H9 (cell line): ENCODE measurements around the gene ARHGAP15. TPM values are rescaled to one million over a fixed set of nuclear protein-coding genes. Genes with fewer than 3 reads are reported as not detected.

Experiments used
- DNase-seq: peaks from one replicate; pipeline ENCODE4 v3.0.0-alpha.2; 2017
- H2AFZ ChIP-seq: one replicate; pipeline ENCODE4 v1.6.1; 2013; ENCODE audit warnings: mild to moderate bottlenecking, low read length, control low read depth, moderate library complexity
- H2AK5ac ChIP-seq: 2 replicates; pipeline ENCODE4 v1.6.1; 2013; ENCODE audit warnings: low read length, control low read depth, mixed read lengths; ENCODE audit not compliant: insufficient read length
- H2BK120ac ChIP-seq: one replicate; pipeline ENCODE4 v1.6.1; 2013; ENCODE audit warnings: low read depth, mild to moderate bottlenecking, low read length, control low read depth, inconsistent platforms; ENCODE audit not compliant: poor library complexity, severe bottlenecking
- H2BK12ac ChIP-seq: 2 replicates; pipeline ENCODE4 v1.6.1; 2013; ENCODE audit warnings: low read length, control low read depth, mixed read lengths, low read depth; ENCODE audit not compliant: insufficient read length
- H2BK15ac ChIP-seq: 2 replicates; pipeline ENCODE4 v1.6.1; 2013; ENCODE audit warnings: low read depth, low read length, control low read depth
- H2BK20ac ChIP-seq: one replicate; pipeline ENCODE4 v1.6.1; 2013; ENCODE audit warnings: low read depth, mild to moderate bottlenecking, low read length, control low read depth, inconsistent platforms; ENCODE audit not compliant: poor library complexity, severe bottlenecking
- H2BK5ac ChIP-seq: 2 replicates; pipeline ENCODE4 v1.6.1; 2013; ENCODE audit warnings: low read length, control low read depth, mixed read lengths; ENCODE audit not compliant: insufficient read length
- H3K14ac ChIP-seq: 2 replicates; pipeline ENCODE4 v1.6.1; 2013; ENCODE audit warnings: low read length, control low read depth; ENCODE audit not compliant: insufficient read depth
- H3K18ac ChIP-seq: 2 replicates; pipeline ENCODE4 v1.6.1; 2013; ENCODE audit warnings: low read depth, mild to moderate bottlenecking, mixed read lengths, low read length, control low read depth; ENCODE audit not compliant: insufficient read length
- H3K23ac ChIP-seq: 2 replicates; pipeline ENCODE4 v1.6.1; 2013; ENCODE audit warnings: low read length, control low read depth, mixed read lengths, low read depth; ENCODE audit not compliant: insufficient read length
- H3K23me2 ChIP-seq: 2 replicates; pipeline ENCODE4 v1.6.1; 2013; ENCODE audit warnings: low read depth, mild to moderate bottlenecking, mixed read lengths, low read length, control low read depth; ENCODE audit not compliant: insufficient read length, poor library complexity, severe bottlenecking
- H3K27ac ChIP-seq: 2 replicates; pipeline ENCODE4 v1.5.1; 2013; ENCODE audit warnings: low read length, control low read depth, mixed read lengths, low read depth; ENCODE audit not compliant: insufficient read length
- H3K27me3 ChIP-seq: 2 replicates; pipeline ENCODE4 v1.6.1; 2013; ENCODE audit warnings: low read length, control low read depth, inconsistent platforms; ENCODE audit not compliant: insufficient read depth
- H3K4ac ChIP-seq: 2 replicates; pipeline ENCODE4 v1.6.1; 2013; ENCODE audit warnings: low read depth, mild to moderate bottlenecking, control low read depth, inconsistent platforms, low read length, moderate library complexity
- H3K4me1 ChIP-seq: 2 replicates; pipeline ENCODE4 v1.6.1; 2013; ENCODE audit warnings: low read length, control low read depth, inconsistent platforms; ENCODE audit not compliant: insufficient read depth
- H3K4me2 ChIP-seq: 2 replicates; pipeline ENCODE4 v1.6.1; 2013; ENCODE audit warnings: low read length, control low read depth, mixed read lengths; ENCODE audit not compliant: insufficient read length, insufficient read depth
- H3K56ac ChIP-seq: 2 replicates; pipeline ENCODE4 v1.6.1; 2013; ENCODE audit warnings: low read depth, mild to moderate bottlenecking, mixed read lengths, low read length, control low read depth; ENCODE audit not compliant: insufficient read length
- H3K79me1 ChIP-seq: 2 replicates; pipeline ENCODE4 v1.6.1; 2013; ENCODE audit warnings: low read depth, mild to moderate bottlenecking, moderate library complexity, low read length, control low read depth, inconsistent platforms; ENCODE audit not compliant: insufficient read depth, poor library complexity, severe bottlenecking
- H3K79me2 ChIP-seq: 2 replicates; pipeline ENCODE4 v1.6.1; 2013; ENCODE audit warnings: low read length, control low read depth, inconsistent platforms; ENCODE audit not compliant: insufficient read depth
- H3K9ac ChIP-seq: 2 replicates; pipeline ENCODE4 v1.6.1; 2013; ENCODE audit warnings: low read length, control low read depth, mixed read lengths; ENCODE audit not compliant: insufficient read length; ENCODE audit errors: extremely low read depth
- H3K9me3 ChIP-seq: one replicate; pipeline ENCODE4 v1.6.1; 2013; ENCODE audit warnings: low read depth, low read length, inconsistent platforms; ENCODE audit not compliant: control insufficient read depth
- H3T11ph ChIP-seq: one replicate; pipeline ENCODE4 v1.6.1; 2013; ENCODE audit warnings: mild to moderate bottlenecking, low read length, control low read depth, inconsistent platforms
- H4K20me1 ChIP-seq: one replicate; pipeline ENCODE4 v1.6.1; 2013; ENCODE audit not compliant: control insufficient read depth, insufficient read length, insufficient read depth
- H4K5ac ChIP-seq: 2 replicates; pipeline ENCODE4 v1.6.1; 2013; ENCODE audit warnings: low read depth, mild to moderate bottlenecking, mixed read lengths, low read length, control low read depth; ENCODE audit not compliant: insufficient read length
- H4K8ac ChIP-seq: replicated peaks from 2 replicates; pipeline ENCODE4 v1.6.1; 2013; ENCODE audit warnings: low read length, control low read depth, mixed read lengths, low read depth; ENCODE audit not compliant: insufficient read length
- H4K91ac ChIP-seq: 2 replicates; pipeline ENCODE4 v1.6.1; 2013; ENCODE audit warnings: low read depth, mild to moderate bottlenecking, moderate library complexity, mixed read lengths, low read length, control low read depth; ENCODE audit not compliant: insufficient read length
- H3K27ac Mint-ChIP-seq, 3 experiments: 2 replicates in 2 of 3; 3 replicates in 1 of 3; pipeline ENCODE4 v1.8.0; 2020 to 2021; ENCODE audit warnings: mixed read lengths in 3 of 3, mild to moderate bottlenecking in 1 of 3, moderate library complexity in 1 of 3
- H3K27me3 Mint-ChIP-seq: 2 replicates; pipeline ENCODE4 v1.8.0; 2021; ENCODE audit warnings: low read depth, mild to moderate bottlenecking, moderate library complexity, mixed read lengths
- H3K36me3 Mint-ChIP-seq, 3 experiments: 2 replicates in 2 of 3; 3 replicates in 1 of 3; pipeline ENCODE4 v1.8.0; 2020 to 2021; ENCODE audit warnings: low read depth in 3 of 3, mixed read lengths in 3 of 3; ENCODE audit not compliant: insufficient read depth in 1 of 3
- H3K4me1 Mint-ChIP-seq, 2 experiments: 2 replicates each; pipeline ENCODE4 v1.8.0; 2020; ENCODE audit warnings: mixed read lengths in 2 of 2
- H3K4me3 Mint-ChIP-seq, 2 experiments: 2 replicates in 1 of 2; 3 replicates in 1 of 2; pipeline ENCODE4 v1.8.0; 2020 to 2021; ENCODE audit warnings: mild to moderate bottlenecking in 2 of 2, mixed read lengths in 2 of 2, moderate library complexity in 1 of 2
- H3K9me3 Mint-ChIP-seq, 2 experiments: 2 replicates in 1 of 2; 3 replicates in 1 of 2; pipeline ENCODE4 v1.8.0; 2020; ENCODE audit warnings: mild to moderate bottlenecking in 2 of 2, mixed read lengths in 2 of 2, moderate library complexity in 1 of 2
- WGBS: extraction: QIAGEN DNeasy Blood & Tissue Kit; methylation state at CpG from one replicate; pipeline ENCODE4 v1.1.7; 2013; ENCODE audit warnings: missing lambda C conversion rate, low lambda C conversion rate, mixed read lengths; ENCODE audit not compliant: insufficient read length; ENCODE audit errors: extremely low coverage; 5-methylcytosine and 5-hydroxymethylcytosine counted together
- total RNA-seq: library from RNA; stranded (reverse); gene quantifications from 2 replicates; pipeline ENCODE4 v1.2.1, GENCODE V29; 2021
- TF ChIP-seq, protein P1 (sequence below): fragments of 200-600 bp; sonication (generic); conservative IDR thresholded peaks from 3 replicates; pipeline ENCODE4 v1.8.0; 2021; ENCODE audit warnings: antibody characterized with exemption, mild to moderate bottlenecking

ARHGAP15 gene
- total RNA-seq, 1 experiment from 2014 or later = not detected

GRCh38 chr2:143428700-143429099 lies 299.5 kb downstream of the ARHGAP15 start:
- Histone ChIP-seq H3K14ac (no peak overlapping the region), H3K27me3 (no peaks in the 10 kb centered on the region), H3K79me2 (no peaks in the 10 kb centered on the region), H2AFZ (no peak overlapping the region), H2BK12ac (no peak overlapping the region), H4K91ac (no peak overlapping the region), H3K23me2 (no peaks in the 10 kb centered on the region), H3K9ac (no peak overlapping the region), H3K18ac (no peak overlapping the region), H3K4me1 (no peaks in the 10 kb centered on the region), H3K9me3 (no peaks in the 10 kb centered on the region), H2BK5ac (no peak overlapping the region), H3K23ac (no peak overlapping the region), H2BK20ac (no peak overlapping the region), H3K79me1 (no peaks in the 10 kb centered on the region), H2BK120ac (no peak overlapping the region), H4K20me1 (no peaks in the 10 kb centered on the region), H2AK5ac (no peak overlapping the region), H3T11ph (no peak overlapping the region), H3K56ac (no peak overlapping the region), H4K8ac (no peak overlapping the region), H3K4ac (no peak overlapping the region), H3K27ac (no peak overlapping the region), H3K4me2 (no peak overlapping the region), H4K5ac (no peak overlapping the region), H2BK15ac (no peak overlapping the region)
- DNase-seq = no peak
- TF ChIP-seq, protein P1, sequence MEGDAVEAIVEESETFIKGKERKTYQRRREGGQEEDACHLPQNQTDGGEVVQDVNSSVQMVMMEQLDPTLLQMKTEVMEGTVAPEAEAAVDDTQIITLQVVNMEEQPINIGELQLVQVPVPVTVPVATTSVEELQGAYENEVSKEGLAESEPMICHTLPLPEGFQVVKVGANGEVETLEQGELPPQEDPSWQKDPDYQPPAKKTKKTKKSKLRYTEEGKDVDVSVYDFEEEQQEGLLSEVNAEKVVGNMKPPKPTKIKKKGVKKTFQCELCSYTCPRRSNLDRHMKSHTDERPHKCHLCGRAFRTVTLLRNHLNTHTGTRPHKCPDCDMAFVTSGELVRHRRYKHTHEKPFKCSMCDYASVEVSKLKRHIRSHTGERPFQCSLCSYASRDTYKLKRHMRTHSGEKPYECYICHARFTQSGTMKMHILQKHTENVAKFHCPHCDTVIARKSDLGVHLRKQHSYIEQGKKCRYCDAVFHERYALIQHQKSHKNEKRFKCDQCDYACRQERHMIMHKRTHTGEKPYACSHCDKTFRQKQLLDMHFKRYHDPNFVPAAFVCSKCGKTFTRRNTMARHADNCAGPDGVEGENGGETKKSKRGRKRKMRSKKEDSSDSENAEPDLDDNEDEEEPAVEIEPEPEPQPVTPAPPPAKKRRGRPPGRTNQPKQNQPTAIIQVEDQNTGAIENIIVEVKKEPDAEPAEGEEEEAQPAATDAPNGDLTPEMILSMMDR = no peak
- WGBS = no CpG with 5 or more reads among the region's 1 CpG
- Mint-ChIP-seq H3K4me1 (no peaks in the 10 kb centered on the region), H3K4me3 (no peak overlapping the region), H3K27me3 (no peaks in the 10 kb centered on the region), H3K36me3 (no peaks in the 10 kb centered on the region), H3K27ac (no peak overlapping the region), H3K9me3 (no peaks in the 10 kb centered on the region)
